ENCODE results near the gene PCMT1. TPM values are rescaled to one million over a fixed set of nuclear protein-coding genes. Genes with fewer than 3 reads are reported as not detected.
"Not testable (repeated sequence)": the region's sequence is repeated elsewhere in the genome, so short reads cannot be mapped to it uniquely, and the experiment has no call there.

The PCMT1 gene
- total and polyA plus RNA-seq, 2 of the 8 experiments (the other 6 are each of a cell fraction or from before 2014, with no cell fraction given) = 84.3 to 91.3 TPM

- H3K23me2 ChIP-seq (ENCODE audit: low read depth, low read length); H3K4me1 ChIP-seq (replicated peaks in 1 of 4; ENCODE audit: control insufficient read depth in 3 of 4, insufficient read depth in 4 of 4, low read length in 3 of 4); H2AFZ ChIP-seq (ENCODE audit: low read length); H3K23ac ChIP-seq (ENCODE audit: insufficient read length); H2BK15ac ChIP-seq (ENCODE audit: low read length); H3K9ac ChIP-seq (replicated peaks in 1 of 4; ENCODE audit: extremely low read depth in 1 of 4, low read depth in 3 of 4, low read length in 3 of 4); H4K5ac ChIP-seq (ENCODE audit: insufficient read length, low read depth, low read length); H3K4me3 ChIP-seq (ENCODE audit: extremely low read depth in 1 of 4, insufficient read depth in 2 of 4, low read depth in 3 of 4, low read length in 4 of 4); H3K36me3 ChIP-seq (ENCODE audit: control insufficient read depth in 2 of 4, insufficient read depth in 4 of 4, low read length in 3 of 4); H3K27ac ChIP-seq (ENCODE audit: low read depth, low read length); H2BK5ac ChIP-seq (ENCODE audit: low read depth, low read length); H3K18ac ChIP-seq (ENCODE audit: extremely low read depth, low read length); H3K14ac ChIP-seq (ENCODE audit: insufficient read length); H4K8ac ChIP-seq (ENCODE audit: extremely low read depth, insufficient read depth, low read length); H2BK12ac ChIP-seq (ENCODE audit: low read depth, low read length); H4K91ac ChIP-seq (replicated peaks; ENCODE audit: insufficient read length, low read length); H3K4ac ChIP-seq (replicated peaks; ENCODE audit: insufficient read length, low read depth, low read length); H2BK20ac ChIP-seq (ENCODE audit: low read length); FAIRE-seq; DNase-seq (ENCODE audit: low read depth in 1 of 2, low spot score in 2 of 2); H2BK120ac ChIP-seq (replicated peaks; ENCODE audit: low read depth, low read length); H3K79me2 ChIP-seq (ENCODE audit: control insufficient read depth in 1 of 2, insufficient read depth in 2 of 2, low read length in 2 of 2); H3K9me3 ChIP-seq (ENCODE audit: insufficient read depth in 2 of 2, low read depth in 1 of 2, low read length in 1 of 2); H3K56ac ChIP-seq (replicated peaks; ENCODE audit: insufficient read length, low read depth, low read length); H3K79me1 ChIP-seq (ENCODE audit: low read depth, low read length); H3K27me3 ChIP-seq (replicated peaks in 1 of 4; ENCODE audit: control insufficient read depth in 3 of 4, extremely low read depth in 1 of 4, insufficient read depth in 3 of 4, low read length in 3 of 4); H4K20me1 ChIP-seq (replicated peaks in 1 of 2; ENCODE audit: control insufficient read depth in 1 of 2, insufficient read depth in 2 of 2, low read length in 2 of 2); H2AK5ac ChIP-seq (ENCODE audit: low read depth, low read length); H3K4me2 ChIP-seq (ENCODE audit: insufficient read depth in 1 of 2, low read depth in 2 of 2, low read length in 2 of 2): not testable (repeated sequence)
- ChIA-PET POLR2A (ENCODE audit: partially characterized antibody) (interaction anchor here (0.6 kb wide), 1 partner anchor 346 kb away, joined by 4 read pairs; no protein-coding TSS in a partner anchor), CTCF (ENCODE audit: partially characterized antibody) (interaction anchor here (1.0 to 15.4 kb wide), 2 partner anchors 13 to 24 kb away, joined by 3 to 195 read pairs; no protein-coding TSS in a partner anchor)
- WGBS, 2 experiments (ENCODE audit: extremely low coverage in 1 of 2, insufficient coverage in 1 of 2, insufficient read length in 1 of 2, insufficient replicate concordance in 2 of 2, low coverage in 1 of 2, low lambda C conversion rate in 2 of 2, missing lambda C conversion rate in 1 of 2) = 90% methylated on average over 4 of the region's 4 CpGs; no CpG with 5 or more reads in 1 of the 2 experiments
Measured at GRCh38 chr6:149848343-149848742, 98.8 kb downstream of the PCMT1 start.

Measured in H1 (cell line).